ENCODE results near the gene ANKRD53.
"Not testable (repeated sequence)": the region's sequence is repeated elsewhere in the genome, so short reads cannot be mapped to it uniquely, and the experiment has no call there.

Gene ANKRD53

DNA sequence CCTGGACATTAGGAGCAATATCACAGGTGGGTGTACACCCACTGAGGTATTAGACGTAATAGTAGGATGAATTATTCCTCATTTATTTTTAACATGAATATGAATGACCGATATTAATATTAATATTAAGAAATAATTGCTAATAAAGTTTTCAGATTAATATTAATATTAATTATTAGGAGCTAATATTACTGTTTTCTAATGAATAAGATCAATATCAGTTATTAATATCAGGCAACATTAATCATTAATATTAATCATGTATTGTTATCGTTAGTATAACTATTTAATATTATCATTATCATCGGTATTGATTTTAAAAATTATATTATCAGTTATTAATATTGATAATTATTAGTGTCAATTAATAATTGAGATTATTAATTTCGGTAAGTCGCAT, 41.6 kb downstream of the ANKRD53 start:
- not testable (repeated sequence) for DNase-seq

- DNase-seq = not testable (repeated sequence)
Observed at GRCh38 chr2:71021394-71021793, 43.0 kb downstream of the ANKRD53 start.

GRCh38 chr2:71023553-71024243, 45.3 kb downstream of the ANKRD53 start:
- DNase-seq = not testable (repeated sequence)
